K562 (cell line): ENCODE results near the gene RAE1. TPM values are rescaled to one million over a fixed set of nuclear protein-coding genes. Genes with fewer than 3 reads are reported as not detected.

Experiments
- ARID1B ChIP-seq: fragments of 450-650 bp; IDR thresholded peaks from 2 replicates; pipeline ENCODE4 v1.6.1; 2016; ENCODE audit warnings: antibody characterized with exemption, mild to moderate bottlenecking, inconsistent platforms
- ATF1 ChIP-seq, 2 experiments: fragments of 450-650 bp in 1 of 2; IDR thresholded peaks; 2 replicates each; pipeline ENCODE4 v1.6.1; 2016; ENCODE audit warnings: missing compliant biosample characterization in 1 of 2, missing genetic modification characterization in 1 of 2
- DPF2 ChIP-seq: fragments of 450-650 bp; IDR thresholded peaks from 2 replicates; pipeline ENCODE4 v1.6.1; 2016
- HMG20A ChIP-seq: fragments of 450-650 bp; formaldehyde crosslinking; conservative IDR thresholded peaks from 2 replicates; pipeline ENCODE4 v1.4.0; 2020; ENCODE audit warnings: mild to moderate bottlenecking, mixed read lengths
- SIX5 ChIP-seq, 2 experiments: IDR thresholded peaks; 2 replicates each; pipeline ENCODE4 v1.6.1; 2011; ENCODE audit warnings: low read length in 2 of 2, borderline replicate concordance in 1 of 2, low read depth in 1 of 2, mild to moderate bottlenecking in 1 of 2, moderate library complexity in 1 of 2; ENCODE audit not compliant: insufficient read depth in 1 of 2
- SRF ChIP-seq, 2 experiments: fragments of 250-450, 450-650 bp in 1 of 2; sonication (Bioruptor Pico) in 1 of 2; sonication (generic) in 1 of 2; formaldehyde crosslinking; IDR thresholded peaks; 2 replicates each; pipeline versions ENCODE4 v1.5.0 to v1.5.1; 2020 to 2022; ENCODE audit warnings: mild to moderate bottlenecking in 1 of 2, missing genetic modification reagents in 1 of 2
- ZBTB11 ChIP-seq, 3 experiments: fragments of 200-800 bp in 1 of 3; fragments of 250-450 bp in 1 of 3; fragments of 450-650 bp in 1 of 3; sonication (Bioruptor Pico) in 1 of 3; sonication (Bioruptor generic) in 1 of 3; formaldehyde crosslinking in 1 of 3; IDR thresholded peaks; 2 replicates each; pipeline versions ENCODE4 v1.6.1 to v1.8.0; 2016 to 2022; ENCODE audit warnings: mild to moderate bottlenecking in 2 of 3, missing genetic modification characterization in 2 of 3, missing compliant biosample characterization in 1 of 3, moderate library complexity in 1 of 3
- ZBTB2 ChIP-seq: fragments of 450-650 bp; IDR thresholded peaks from 2 replicates; pipeline ENCODE4 v1.6.1; 2016; ENCODE audit warnings: antibody characterized with exemption
- ZBTB26 ChIP-seq: fragments of 450-650 bp; formaldehyde crosslinking; IDR thresholded peaks from 2 replicates; pipeline ENCODE4 v1.4.0; 2022; ENCODE audit warnings: missing genetic modification characterization
- ZSCAN29 ChIP-seq: fragments of 450-650 bp; IDR thresholded peaks from 2 replicates; pipeline ENCODE4 v1.6.1; 2017
- polyA plus RNA-seq, 8 experiments: library from polyadenylated mRNA; depleted of rRNA in 4 of 8; stranded (reverse) in 5 of 8; unstranded in 3 of 8; fragments of >200 nt; fragmentation: Nextera tagmentation in 2 of 8; fragmentation: Illumina TruSeq in 1 of 8; extraction: Ambion mirVana in 2 of 8; extraction: Trizol in 1 of 8; gene quantifications; 2 replicates each; pipeline versions ENCODE4 v1.2.1 to v1.2.3, GENCODE V29; 2011 to 2014; ENCODE audit warnings: inconsistent platforms in 1 of 8, missing spikeins in 1 of 8
- total RNA-seq, 7 experiments: library from RNA; depleted of rRNA in 6 of 7; stranded (reverse); fragments of >200 nt in 6 of 7; fragmentation: Illumina TruSeq in 2 of 7; extraction: Trizol in 2 of 7; gene quantifications; 2 replicates each; pipeline versions ENCODE4 v1.2.1 to v1.2.3, GENCODE V29; 2011 to 2021; ENCODE audit warnings: low replicate concordance in 1 of 7

RAE1 gene
- total and polyA plus RNA-seq, 9 of the 15 experiments (the other 6 are each of a cell fraction or from before 2014, with no cell fraction given) = 33.7 to 248 (median 77.7) TPM

- peak in 1 of 3 experiments; percentile 9; a peak in 1 of 6 replicates for TF ChIP-seq ZBTB11 (CRISPR knock-in tag; IDR thresholded peaks at IDR 0.05)
- no peak for TF ChIP-seq HMG20A (CRISPR knock-in tag)
- 0 out of 2 replicates have a peak, but pooled peaks have one; percentile 31 for TF ChIP-seq ARID1B
- 0 out of 2 replicates have a peak, but pooled peaks have one; percentile 25 for TF ChIP-seq ZBTB26 (CRISPR knock-in tag)
- 0 out of 4 replicates have a peak, but pooled peaks of 1 of the 2 experiments have one; percentile 10 for TF ChIP-seq SRF (CRISPR knock-in tag; IDR thresholded peaks at IDR 0.05)
- TF ChIP-seq ZBTB2 = 0 out of 2 replicates have a peak, but pooled peaks have one; percentile 25
- peak; percentile 48; the same call in 1 of the 2 replicates for TF ChIP-seq DPF2
- peak in 1 of 2 experiments; percentile 47; a peak in 1 of 4 replicates for TF ChIP-seq SIX5 (IDR thresholded peaks at IDR 0.05; ENCODE audit: borderline replicate concordance in 1 of 2, insufficient read depth in 1 of 2, low read depth in 1 of 2, low read length in 2 of 2)
- no peak for TF ChIP-seq ATF1 (CRISPR knock-in tag; IDR thresholded peaks at IDR 0.05)
- peak; percentile 46 for TF ChIP-seq ATF1 (tag; IDR thresholded peaks at IDR 0.05)
- no peak; the same call in 1 of the 2 replicates for TF ChIP-seq ZSCAN29
- TF ChIP-seq, all 486 proteins: peak for 69
Observed at GRCh38 chr20:57390604-57391438, 39.8 kb downstream of the RAE1 start, which contains the start of gene RBM38 (continued).
